ENCODE results near the gene ANAPC4.

Gene ANAPC4

GRCh38 chr4:25406081-25406692 is 29.1 kb downstream of the ANAPC4 start:
- Mint-ChIP-seq H3K9me3 (no peaks in the 10 kb centered on the region), H3K27me3 (no peaks in the 10 kb centered on the region), H3K4me1 (no peaks in the 10 kb centered on the region), H3K4me3 (no peak overlapping the region), H3K36me3 (peaks cover 35% of the 10 kb centered on the region), H3K27ac (no peak overlapping the region)
- no peak for ATAC-seq

- Mint-ChIP-seq H3K27me3 (no peaks in the 10 kb centered on the region), H3K27ac (no peak overlapping the region), H3K4me1 (no peaks in the 10 kb centered on the region), H3K4me3 (no peak overlapping the region), H3K36me3 (peaks cover 42% of the 10 kb centered on the region), H3K9me3 (no peaks in the 10 kb centered on the region)
- no peak for ATAC-seq
These were observed 33.9 kb downstream of the ANAPC4 start for GRCh38 chr4:25410820-25411529.

- ATAC-seq = no peak
- peaks cover 57% of the 10 kb centered on the region for H3K36me3 Mint-ChIP-seq
- no peak overlapping the region for H3K4me3 Mint-ChIP-seq
- no peaks in the 10 kb centered on the region for H3K4me1 Mint-ChIP-seq
- no peak overlapping the region for H3K27ac Mint-ChIP-seq
- no peaks in the 10 kb centered on the region for H3K27me3 Mint-ChIP-seq
- H3K9me3 Mint-ChIP-seq = no peaks in the 10 kb centered on the region
These were observed 36.2 kb downstream of the ANAPC4 start for GRCh38 chr4:25413261-25413660.

GRCh38 chr4:25417014-25417413 is 40.0 kb downstream of the ANAPC4 start:
- no peak overlapping the region for H3K27ac Mint-ChIP-seq
- H3K4me3 Mint-ChIP-seq = no peak overlapping the region
- H3K27me3 Mint-ChIP-seq = no peaks in the 10 kb centered on the region
- ATAC-seq = no peak
- no peaks in the 10 kb centered on the region for H3K4me1 Mint-ChIP-seq
- H3K36me3 Mint-ChIP-seq = peaks cover 55% of the 10 kb centered on the region
- H3K9me3 Mint-ChIP-seq = no peaks in the 10 kb centered on the region

GRCh38 chr4:25420931-25421330 is 43.9 kb downstream of the ANAPC4 start:
- H3K4me3 Mint-ChIP-seq = no peak overlapping the region
- H3K27ac Mint-ChIP-seq = no peak overlapping the region
- H3K9me3 Mint-ChIP-seq = no peaks in the 10 kb centered on the region
- peaks cover 26% of the 10 kb centered on the region for H3K36me3 Mint-ChIP-seq
- H3K27me3 Mint-ChIP-seq = no peaks in the 10 kb centered on the region
- no peaks in the 10 kb centered on the region for H3K4me1 Mint-ChIP-seq
- ATAC-seq = no peak

- H3K27ac Mint-ChIP-seq = no peak overlapping the region
- ATAC-seq = no peak
These were observed 44.9 kb downstream of the ANAPC4 start for GRCh38 chr4:25421816-25422525.

GRCh38 chr4:25423548-25423947 is 46.5 kb downstream of the ANAPC4 start:
- ATAC-seq = no peak
- H3K27me3 Mint-ChIP-seq = no peaks in the 10 kb centered on the region
- H3K27ac Mint-ChIP-seq = no peak overlapping the region
- peaks cover 16% of the 10 kb centered on the region for H3K36me3 Mint-ChIP-seq
- H3K4me1 Mint-ChIP-seq = no peaks in the 10 kb centered on the region
- no peak overlapping the region for H3K4me3 Mint-ChIP-seq
- peaks cover 3% of the 10 kb centered on the region for H3K9me3 Mint-ChIP-seq

More at GRCh38 chr4:25421816-25422525, 44.9 kb downstream of the ANAPC4 start:
- H3K9me3 Mint-ChIP-seq = no peaks in the 10 kb centered on the region
- H3K4me3 Mint-ChIP-seq = no peak overlapping the region
- H3K4me1 Mint-ChIP-seq = no peaks in the 10 kb centered on the region
- H3K36me3 Mint-ChIP-seq = peaks cover 22% of the 10 kb centered on the region
- H3K27me3 Mint-ChIP-seq = no peaks in the 10 kb centered on the region

- Mint-ChIP-seq H3K9me3 (peaks cover 3% of the 10 kb centered on the region), H3K27me3 (no peaks in the 10 kb centered on the region), H3K4me3 (no peak overlapping the region), H3K36me3 (peaks cover 11% of the 10 kb centered on the region), H3K4me1 (no peaks in the 10 kb centered on the region), H3K27ac (no peak overlapping the region)
- no peak for ATAC-seq
These were observed 47.6 kb downstream of the ANAPC4 start for GRCh38 chr4:25424539-25425228.

- no peak overlapping the region for H3K27ac Mint-ChIP-seq
- no peaks in the 10 kb centered on the region for H3K27me3 Mint-ChIP-seq
- no peak for ATAC-seq
- no peaks in the 10 kb centered on the region for H3K4me1 Mint-ChIP-seq
- no peak overlapping the region for H3K4me3 Mint-ChIP-seq
- H3K9me3 Mint-ChIP-seq = peaks cover 3% of the 10 kb centered on the region
- H3K36me3 Mint-ChIP-seq = peaks cover 8% of the 10 kb centered on the region
These were observed 48.3 kb downstream of the ANAPC4 start for GRCh38 chr4:25425361-25425760.

- Mint-ChIP-seq H3K4me3 (no peak overlapping the region), H3K27me3 (no peaks in the 10 kb centered on the region), H3K9me3 (peaks cover 7% of the 10 kb centered on the region), H3K36me3 (peaks cover 7% of the 10 kb centered on the region), H3K27ac (no peak overlapping the region), H3K4me1 (no peaks in the 10 kb centered on the region)
- no peak for ATAC-seq
These were observed 50.8 kb downstream of the ANAPC4 start for GRCh38 chr4:25427871-25428270.

- Mint-ChIP-seq H3K27me3 (no peaks in the 10 kb centered on the region), H3K36me3 (peaks cover 7% of the 10 kb centered on the region), H3K9me3 (peaks cover 7% of the 10 kb centered on the region), H3K4me1 (no peaks in the 10 kb centered on the region), H3K27ac (no peak overlapping the region), H3K4me3 (no peak overlapping the region)
- ATAC-seq = no peak
These were observed 53.6 kb downstream of the ANAPC4 start for GRCh38 chr4:25430630-25431029.

GRCh38 chr4:25433966-25434827 is 57.1 kb downstream of the ANAPC4 start:
- Mint-ChIP-seq H3K27me3 (no peaks in the 10 kb centered on the region), H3K4me3 (no peak overlapping the region), H3K4me1 (no peaks in the 10 kb centered on the region), H3K36me3 (peaks cover 5% of the 10 kb centered on the region), H3K27ac (no peak overlapping the region), H3K9me3 (peaks cover 6% of the 10 kb centered on the region)
- ATAC-seq = no peak

GRCh38 chr4:25437926-25438325 is 60.9 kb downstream of the ANAPC4 start:
- Mint-ChIP-seq H3K27ac (no peak overlapping the region), H3K36me3 (peaks cover 5% of the 10 kb centered on the region), H3K4me3 (no peak overlapping the region), H3K27me3 (no peaks in the 10 kb centered on the region), H3K9me3 (peaks cover 5% of the 10 kb centered on the region), H3K4me1 (no peaks in the 10 kb centered on the region)
- ATAC-seq = no peak

GRCh38 chr4:25439918-25440477 is 62.9 kb downstream of the ANAPC4 start:
- Mint-ChIP-seq H3K36me3 (peaks cover 5% of the 10 kb centered on the region), H3K4me3 (no peak overlapping the region), H3K27ac (no peak overlapping the region), H3K9me3 (peaks cover 5% of the 10 kb centered on the region), H3K4me1 (no peaks in the 10 kb centered on the region), H3K27me3 (no peaks in the 10 kb centered on the region)
- peak; percentile 48 for ATAC-seq

Data from stimulated activated memory B cell treated with anti-CD40 and anti-IgM and Interleukin-4, amounts not matched to agents 10 μg/mL and 1 μg/mL and 100 μg/mL, for 72 hours (primary cell).